Pancreas (tissue), 10 donors: ENCODE data around the gene WWTR1. TPM values are rescaled to one million over a fixed set of nuclear protein-coding genes. Genes with fewer than 3 reads are reported as not detected.

ENCODE experiments used
- ATAC-seq, 4 donors: fragments of 200-7000 bp; cut with Tn5 transposase; one replicate each; pipeline versions ENCODE4 v1.8.0 to v1.9.1; 2020; ENCODE audit warnings: mild to moderate bottlenecking in 4 of 4, moderate library complexity in 4 of 4
- DNase-seq, 6 donors: peaks; one replicate each; pipeline ENCODE4 v3.0.0-alpha.2; 2020
- FAIRE-seq: peaks from 2 replicates; lab custom pipeline; 2012; peaks lifted over from hg19 to GRCh38; lab: Jason Lieb, UNC
- H3K27ac ChIP-seq, 4 donors: fragments of 200-600 bp; sonication (generic); 1 replicate in 3 of 4; 2 replicates in 1 of 4; pipeline versions ENCODE4 v1.5.0 to v1.8.0; 2020
- H3K27me3 ChIP-seq, 4 donors: fragments of 200-600 bp; one replicate each; pipeline ENCODE4 v1.8.0; 2021
- H3K36me3 ChIP-seq, 3 donors: fragments of 200-600 bp; sonication (generic) in 1 of 3; one replicate each; pipeline versions ENCODE4 v1.5.0 to v1.8.0; 2020 to 2021
- H3K4me1 ChIP-seq, 3 donors: fragments of 200-600 bp; one replicate each; pipeline ENCODE4 v1.8.0; 2021
- H3K4me3 ChIP-seq, 4 donors: fragments of 200-600 bp; sonication (generic) in 2 of 4; one replicate each; pipeline versions ENCODE4 v1.5.0 to v1.8.0; 2020 to 2021
- H3K9me3 ChIP-seq, 4 donors: fragments of 200-600 bp; one replicate each; pipeline ENCODE4 v1.8.0; 2021
- CTCF ChIP-seq, 4 donors: fragments of 200-600 bp; sonication (generic) in 3 of 4; IDR thresholded peaks; one replicate each; pipeline versions ENCODE4 v1.5.0 to v1.8.0; 2021; ENCODE audit warnings: antibody characterized with exemption in 4 of 4
- WGBS, 2 donors: extraction: QIAGEN DNeasy Blood & Tissue Kit; methylation state at CpG; one replicate each; pipeline ENCODE4 v1.1.7; 2013; 5-methylcytosine and 5-hydroxymethylcytosine counted together
- intact Hi-C, 3 donors: fragments of 100-400 bp; cut with DNase I; formaldehyde crosslinking; loops; one replicate each; pipeline versions ENCODE4 v1.11.1 to v1.14.2; 2022
- polyA plus RNA-seq, 2 donors: library from polyadenylated mRNA; stranded (reverse); fragments of 200-250 nt; gene quantifications; one replicate each; pipeline ENCODE4 v1.2.3, GENCODE V29; 2013
- total RNA-seq, 6 donors: library from RNA; stranded (reverse); fragmentation: NEBNext Ultra II Directional in 4 of 6; extraction: Animal tissue kit (Norgen Biotek cat#: 25700) in 4 of 6; gene quantifications; one replicate each; pipeline versions ENCODE4 v1.2.1 to v1.2.4, GENCODE V29; 2021 to 2023
- donor health status: healthy with polysubstance abuse.
- donor health status: DM: no; HTN: no; CAD: no; lungs with moderate emphysema.
- donor health status: DM: no; HTN: no; CAD: no.
- donor health status: control.
- donor health status: control.
- donor health status: Bipolar disorder and iron deficiency.
- donor health status: DM: yes; HTN: yes; CAD: no.
- donor health status: DM: no; HTN: no; CAD: no.
- donor health status: DM: no; HTN: no; CAD: no.
- donor health status: DM: yes; HTN: yes; CAD: no.

WWTR1 gene
- total and polyA plus RNA-seq, 8 donors = 18.9 to 47.0 (median 23.7) TPM

DNA sequence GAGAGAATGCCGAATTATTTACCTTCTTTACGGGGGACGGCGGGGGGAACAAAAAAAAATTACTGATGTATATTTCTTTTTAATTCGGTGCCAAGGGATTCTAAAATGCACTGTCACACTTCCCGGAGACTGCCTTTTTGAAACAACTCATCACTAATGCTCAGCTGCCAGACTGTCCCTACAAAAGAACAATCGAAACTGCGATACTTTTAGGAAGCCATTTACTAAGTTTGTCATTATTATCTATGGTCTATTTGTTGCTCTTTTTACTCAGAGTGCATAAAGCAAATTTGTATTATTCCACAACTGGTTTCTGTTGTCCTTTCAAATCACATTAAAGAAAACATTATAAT lies 122.5 kb downstream of the WWTR1 start:
- TF ChIP-seq CTCF (IDR thresholded peaks at IDR 0.05) = no peak
- 47 to 60% methylated on average over 8 of the region's 8 CpGs for WGBS, 2 donors
- no peaks in the 10 kb centered on the region for H3K9me3 ChIP-seq
- intact Hi-C loops = loop anchor here in 1 of 3 donors (10.0 kb wide), 1 partner anchor 119 kb away; the partner anchor contains the start of gene WWTR1
- FAIRE-seq (no peak), DNase-seq (no peak), ATAC-seq (no peak)
- H3K36me3 ChIP-seq = no peaks in the 10 kb centered on the region
- peaks cover 5 to 20% (median 11%) of the 10 kb centered on the region in 3 donors for H3K4me1 ChIP-seq
- H3K27ac ChIP-seq = peak overlapping the region in 1 of 4 donors; percentile 46
- no peak overlapping the region for H3K4me3 ChIP-seq
- H3K27me3 ChIP-seq = no peaks in the 10 kb centered on the region

DNA sequence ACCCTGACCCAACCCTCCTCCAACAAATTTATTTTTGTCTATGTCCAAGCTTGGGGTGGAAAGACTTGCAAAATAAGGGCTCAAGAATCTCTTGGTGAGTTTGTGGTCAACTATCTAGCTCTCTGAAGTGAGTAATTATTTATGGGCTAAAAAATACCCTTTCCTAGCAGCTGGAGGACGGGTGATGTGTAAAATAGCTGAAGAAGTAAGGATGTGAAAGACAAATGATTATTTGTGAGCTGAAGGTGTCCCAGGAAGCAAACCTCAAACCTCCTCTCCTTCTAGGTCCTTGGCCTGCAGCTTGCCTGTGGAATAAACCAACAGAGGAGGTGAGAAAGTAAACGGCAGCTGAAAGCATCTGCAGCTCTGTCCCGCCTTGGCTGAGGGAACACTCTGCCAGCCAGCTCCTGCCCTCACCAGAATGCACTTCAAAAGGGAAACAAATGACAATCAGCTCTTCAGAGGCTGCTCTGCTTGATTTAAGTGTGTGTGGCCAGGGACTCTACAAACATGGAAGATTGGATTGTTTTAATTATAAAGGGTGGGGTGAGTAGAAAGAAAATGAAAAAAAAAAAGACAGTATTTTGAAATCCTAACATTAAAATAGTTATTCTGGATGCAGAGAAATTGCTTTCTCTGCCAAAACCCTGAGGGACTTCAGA lies 123.0 kb downstream of the WWTR1 start:
- peak in 3 of 4 donors; percentile 34 to 50 (median 39) for ATAC-seq
- Histone ChIP-seq H3K4me3 (no peak overlapping the region), H3K27me3 (no peaks in the 10 kb centered on the region), H3K9me3 (no peaks in the 10 kb centered on the region), H3K36me3 (no peaks in the 10 kb centered on the region), H3K27ac (peak overlapping the region in 2 of 4 donors; percentile 0 to 46), H3K4me1 (peaks cover 5 to 20% (median 11%) of the 10 kb centered on the region in 3 donors)
- no peak for FAIRE-seq
- intact Hi-C loops = loop anchor here in 1 of 3 donors (10.0 kb wide), 1 partner anchor 120 kb away; the partner anchor contains the start of gene WWTR1
- WGBS, 2 donors = 33 to 34% methylated on average over 3 of the region's 3 CpGs
- TF ChIP-seq CTCF (IDR thresholded peaks at IDR 0.05) = no peak
- DNase-seq = no peak

- Histone ChIP-seq H3K27me3 (no peaks in the 10 kb centered on the region), H3K9me3 (no peaks in the 10 kb centered on the region), H3K36me3 (no peaks in the 10 kb centered on the region), H3K4me1 (peaks cover 5 to 20% (median 11%) of the 10 kb centered on the region in 3 donors), H3K4me3 (no peak overlapping the region), H3K27ac (peak overlapping the region in 1 of 4 donors; percentile 0)
- FAIRE-seq = no peak
- ATAC-seq = no peak
- intact Hi-C loops = loop anchor here in 1 of 3 donors (10.0 kb wide), 1 partner anchor 121 kb away; the partner anchor contains the start of gene WWTR1
- 81 to 85% methylated on average over 4 of the region's 4 CpGs for WGBS, 2 donors
- no peak for TF ChIP-seq CTCF (IDR thresholded peaks at IDR 0.05)
- no peak for DNase-seq
Observed at GRCh38 chr3:149534082-149534481, 123.7 kb downstream of the WWTR1 start.

- ATAC-seq = no peak
- 35 to 47% methylated on average over 8 of the region's 8 CpGs for WGBS, 2 donors
- FAIRE-seq = no peak
Observed at GRCh38 chr3:149532489-149533180, 125.2 kb downstream of the WWTR1 start.

More at GRCh38 chr3:149532489-149533180, 125.2 kb downstream of the WWTR1 start:
- Histone ChIP-seq H3K27me3 (no peaks in the 10 kb centered on the region), H3K36me3 (no peaks in the 10 kb centered on the region), H3K27ac (no peak overlapping the region), H3K4me1 (peaks cover 5 to 20% (median 14%) of the 10 kb centered on the region in 3 donors), H3K4me3 (no peak overlapping the region), H3K9me3 (no peaks in the 10 kb centered on the region)
- no peak for TF ChIP-seq CTCF (IDR thresholded peaks at IDR 0.05)
- no peak for DNase-seq
- intact Hi-C loops = loop anchor here in 1 of 3 donors (10.0 kb wide), 1 partner anchor 122 kb away; the partner anchor contains the start of gene WWTR1
